NCI-H128 (cell line): Measurements from ENCODE around the gene UTP4.

ENCODE experiments used
- DNase-seq: peaks from one replicate; lab custom pipeline; 2025; ENCODE audit not compliant: unreplicated experiment; lab: John Stamatoyannopoulos, UW

UTP4 gene

DNA sequence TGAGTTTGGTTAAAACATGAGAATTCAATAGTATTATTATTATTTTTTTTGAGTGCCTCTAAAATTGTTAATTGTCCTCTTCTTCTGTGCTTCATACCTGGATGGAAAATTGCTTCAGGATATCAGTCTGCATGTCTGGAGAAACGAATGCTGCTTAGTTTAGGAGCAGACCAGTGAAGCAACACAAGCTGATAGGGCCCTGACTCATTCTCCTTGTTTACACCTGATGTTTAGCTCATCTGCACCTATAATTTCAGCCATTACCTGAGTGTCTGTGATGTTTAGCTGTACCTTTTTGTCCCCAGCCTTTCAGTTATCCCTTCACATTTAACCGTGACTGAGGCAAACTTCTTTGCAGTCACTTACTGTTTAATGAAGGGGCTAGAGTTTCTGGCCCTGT is 69.3 kb downstream of the UTP4 start:
- DNase-seq: no peak

DNA sequence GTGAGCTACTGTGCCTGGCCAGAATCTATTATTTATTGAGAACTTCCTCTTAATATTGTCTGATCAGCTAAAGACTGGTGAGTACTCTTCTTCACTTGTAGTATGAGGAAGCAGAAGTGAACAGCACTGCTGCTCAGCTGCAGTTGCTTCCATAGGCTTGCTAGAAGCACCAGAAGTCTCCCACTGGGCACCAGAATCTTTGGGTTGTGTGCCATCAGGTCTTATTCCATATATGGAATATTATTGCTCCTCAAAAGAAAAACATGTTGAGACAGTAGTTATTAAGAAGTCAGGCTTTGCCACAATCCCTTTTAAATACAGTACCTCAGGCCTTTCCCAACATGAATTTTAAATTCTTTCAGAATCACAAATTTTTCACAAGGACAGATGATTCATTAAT is 71.7 kb downstream of the UTP4 start:
- DNase-seq: no peak

DNA sequence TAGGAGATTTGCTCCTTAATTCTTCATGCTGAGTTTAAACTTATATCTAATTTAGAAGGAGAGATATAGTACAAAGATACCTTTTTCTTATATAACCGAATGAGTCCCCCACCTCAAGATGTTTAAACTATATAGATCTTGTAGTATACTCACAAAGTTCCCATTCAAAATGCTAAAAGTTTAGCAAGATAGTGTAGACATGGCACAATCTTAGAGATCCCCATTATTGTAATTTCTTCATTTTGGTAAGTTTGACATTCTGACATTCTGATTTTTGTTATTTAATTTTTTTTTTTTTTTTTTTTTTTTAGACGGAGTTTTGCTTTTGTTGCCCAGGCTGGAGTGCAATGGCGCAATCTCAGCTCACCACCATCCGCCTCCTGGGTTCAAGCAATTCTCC is 77.3 kb downstream of the UTP4 start:
- no peak for DNase-seq

DNA sequence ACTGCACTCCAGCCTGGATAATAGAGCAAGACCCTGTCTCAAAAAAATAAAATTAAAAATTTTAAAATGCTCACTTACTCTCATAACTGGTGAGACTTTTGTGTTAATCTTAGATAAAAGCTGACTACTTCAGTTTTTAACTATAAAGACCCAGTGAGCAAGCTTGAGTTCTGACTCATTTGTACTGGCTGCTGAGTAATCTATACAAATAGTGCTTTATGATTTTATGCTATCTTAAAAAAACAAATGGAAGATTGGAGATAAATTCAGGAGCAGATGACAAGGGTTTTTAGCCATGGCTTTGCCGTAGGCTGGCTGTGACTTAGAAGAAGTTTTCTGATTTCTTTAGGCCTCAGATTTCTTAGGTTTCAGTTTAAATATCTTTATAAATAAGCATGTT is 85.0 kb downstream of the UTP4 start:
- no peak for DNase-seq
